Muscle layer of colon (tissue), 2 donors: Measurements from ENCODE around the gene CFL1.
A peak's percentile ranks its signal among the peaks of the same experiment; 100 is the strongest.

ENCODE experiments used
- H3K27ac ChIP-seq: one replicate; pipeline ENCODE4 v1.7.0; 2013; ENCODE audit warnings: low read depth, mild to moderate bottlenecking, low read length, moderate library complexity
- H3K27me3 ChIP-seq, 2 donors: one replicate each; pipeline ENCODE4 v1.7.0; 2013; ENCODE audit warnings: low read length in 2 of 2, mild to moderate bottlenecking in 2 of 2; ENCODE audit not compliant: insufficient read depth in 2 of 2, control insufficient read depth in 1 of 2
- H3K36me3 ChIP-seq: one replicate; pipeline ENCODE4 v1.7.0; 2013; ENCODE audit warnings: mild to moderate bottlenecking, low read length; ENCODE audit not compliant: insufficient read depth
- H3K4me1 ChIP-seq: one replicate; pipeline ENCODE4 v1.7.0; 2013; ENCODE audit warnings: mild to moderate bottlenecking, low read length; ENCODE audit not compliant: insufficient read depth
- H3K4me3 ChIP-seq, 2 donors: one replicate each; pipeline ENCODE4 v1.7.0; 2013; ENCODE audit warnings: low read length in 2 of 2, low read depth in 1 of 2, mild to moderate bottlenecking in 1 of 2, moderate library complexity in 1 of 2
- H3K9ac ChIP-seq: one replicate; pipeline ENCODE4 v1.7.0; 2013; ENCODE audit warnings: low read length
- H3K9me3 ChIP-seq: one replicate; pipeline ENCODE4 v1.7.0; 2013; ENCODE audit warnings: mild to moderate bottlenecking, low read length
- donor health status: abdominal sarcoma.
- donor health status: Adenocarcinoma of cecum.

Gene CFL1

DNA sequence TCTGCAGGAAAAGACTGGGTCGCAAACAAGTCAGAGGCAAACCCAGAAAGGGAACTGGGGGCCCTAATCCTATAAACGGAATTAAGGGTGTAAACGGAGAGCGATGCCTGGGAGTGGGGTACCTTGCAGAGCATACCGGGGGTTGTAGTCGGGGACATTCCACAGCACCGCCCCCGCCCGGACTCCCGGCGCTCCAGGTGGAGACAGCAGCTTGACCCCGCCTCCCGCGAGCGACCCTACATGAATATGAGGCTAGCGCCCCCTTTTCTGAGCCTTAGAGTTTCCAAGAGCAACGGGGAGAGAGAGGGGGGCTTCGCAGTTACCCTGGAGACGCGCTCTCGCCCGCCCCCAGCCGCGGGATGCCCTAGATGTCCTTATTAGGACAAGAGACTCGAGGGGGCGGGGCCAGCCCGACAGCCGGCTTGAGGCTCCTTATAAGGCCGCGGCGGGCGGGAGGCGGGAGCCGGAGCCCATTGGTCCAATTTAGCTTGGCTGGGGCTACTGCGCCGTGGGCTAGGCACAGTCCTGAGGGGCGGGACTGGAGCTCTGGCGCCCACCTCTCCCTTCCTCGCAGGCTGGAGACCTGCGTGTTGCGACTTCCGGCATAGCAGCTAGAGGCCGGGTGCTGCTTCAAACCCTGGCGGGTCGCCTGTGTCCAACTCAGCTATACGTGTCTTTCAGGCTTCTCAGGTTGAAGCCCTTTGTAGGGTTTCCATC is 1.3 kb upstream of the CFL1 start:
- H3K27ac ChIP-seq, result peak overlapping the region; percentile 99
- peaks cover 47% of the 10 kb centered on the region for H3K36me3 ChIP-seq
- H3K4me1 ChIP-seq, result peaks cover 51% of the 10 kb centered on the region
- no peaks in the 10 kb centered on the region for H3K9me3 ChIP-seq
- peak overlapping the region; percentile 68 to 71 for H3K4me3 ChIP-seq
- H3K9ac ChIP-seq, result peak overlapping the region; percentile 93
- no peaks in the 10 kb centered on the region for H3K27me3 ChIP-seq

GRCh38 chr11:65858681-65859087 is 704 bp upstream of the CFL1 start:
- Histone ChIP-seq H3K9me3 (no peaks in the 10 kb centered on the region), H3K36me3 (peaks cover 47% of the 10 kb centered on the region), H3K27ac (peak overlapping the region; percentile 99), H3K27me3 (no peaks in the 10 kb centered on the region), H3K9ac (peak overlapping the region; percentile 58), H3K4me3 (peak overlapping the region; percentile 41 to 68), H3K4me1 (peaks cover 48% of the 10 kb centered on the region)

- Histone ChIP-seq H3K4me1 (peaks cover 39% of the 10 kb centered on the region), H3K27me3 (no peaks in the 10 kb centered on the region), H3K4me3 (peak overlapping the region; percentile 68 to 89), H3K36me3 (peaks cover 45% of the 10 kb centered on the region), H3K27ac (peak overlapping the region; percentile 96), H3K9me3 (no peaks in the 10 kb centered on the region), H3K9ac (peak overlapping the region; percentile 79)
These were observed 504 bp downstream of the CFL1 start for GRCh38 chr11:65857500-65857852.

DNA sequence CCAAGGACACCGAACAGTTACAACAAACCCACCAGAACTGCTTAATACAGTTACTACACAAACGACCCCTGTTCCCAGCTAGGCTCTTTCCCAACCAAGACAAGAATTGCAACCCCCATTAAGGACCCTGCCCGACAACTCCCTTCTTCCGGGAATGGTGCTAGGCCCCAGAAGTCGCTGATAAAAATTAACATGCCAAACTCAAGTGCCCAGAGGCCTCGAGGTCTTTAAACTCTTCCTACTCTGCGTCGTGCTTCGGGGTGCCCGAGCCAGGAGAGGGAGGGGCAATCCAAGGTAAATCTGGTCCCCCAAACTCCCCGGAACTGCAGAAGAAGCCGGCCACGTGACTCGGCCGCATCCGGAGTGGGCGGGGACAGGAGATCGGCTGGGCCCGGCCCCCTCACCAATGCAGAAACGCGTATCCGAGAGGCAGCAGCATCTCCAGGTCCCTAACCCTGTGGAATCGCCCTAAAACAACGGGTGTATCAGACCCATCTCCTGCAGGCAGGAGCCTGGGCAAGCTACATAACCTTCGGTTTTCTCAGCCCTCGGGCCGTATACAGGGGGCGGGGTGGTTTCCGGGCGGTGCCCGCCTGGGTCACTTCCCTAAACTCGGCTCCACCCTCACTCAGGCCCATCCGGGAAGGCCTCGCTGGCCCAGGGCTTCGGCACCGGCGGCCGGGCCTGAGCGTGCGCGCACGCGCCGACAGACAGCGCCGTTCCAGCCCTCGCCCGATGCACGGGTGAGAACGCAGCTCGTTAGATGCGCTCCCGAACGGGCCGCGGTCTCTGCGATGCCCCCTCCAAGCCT is 1.1 kb downstream of the CFL1 start:
- H3K36me3 ChIP-seq, result peaks cover 45% of the 10 kb centered on the region
- peak overlapping the region; percentile 79 for H3K9ac ChIP-seq
- H3K4me1 ChIP-seq, result peaks cover 34% of the 10 kb centered on the region
- H3K27ac ChIP-seq, result peak overlapping the region; percentile 96
- H3K4me3 ChIP-seq, result peak overlapping the region; percentile 68 to 89
- no peaks in the 10 kb centered on the region for H3K27me3 ChIP-seq
- H3K9me3 ChIP-seq, result no peaks in the 10 kb centered on the region

- Histone ChIP-seq H3K36me3 (peaks cover 52% of the 10 kb centered on the region), H3K9me3 (no peaks in the 10 kb centered on the region), H3K27me3 (no peaks in the 10 kb centered on the region), H3K9ac (peak overlapping the region; percentile 79), H3K27ac (no peak overlapping the region), H3K4me1 (peaks cover 25% of the 10 kb centered on the region), H3K4me3 (peak overlapping the region; percentile 68 to 89)
These were observed 2.0 kb downstream of the CFL1 start for GRCh38 chr11:65855927-65856363.

- Histone ChIP-seq H3K9me3 (no peaks in the 10 kb centered on the region), H3K36me3 (peaks cover 57% of the 10 kb centered on the region), H3K9ac (no peak overlapping the region), H3K4me1 (peaks cover 24% of the 10 kb centered on the region), H3K27me3 (no peaks in the 10 kb centered on the region), H3K27ac (no peak overlapping the region), H3K4me3 (no peak overlapping the region)
These were observed 2.8 kb downstream of the CFL1 start for GRCh38 chr11:65854852-65855837.

GRCh38 chr11:65854161-65854592 is 3.8 kb downstream of the CFL1 start:
- peaks cover 24% of the 10 kb centered on the region for H3K4me1 ChIP-seq
- H3K9ac ChIP-seq, result no peak overlapping the region
- H3K27me3 ChIP-seq, result no peaks in the 10 kb centered on the region
- H3K9me3 ChIP-seq, result no peaks in the 10 kb centered on the region
- H3K4me3 ChIP-seq, result no peak overlapping the region
- no peak overlapping the region for H3K27ac ChIP-seq
- H3K36me3 ChIP-seq, result peaks cover 57% of the 10 kb centered on the region

- H3K36me3 ChIP-seq, result peaks cover 57% of the 10 kb centered on the region
- H3K9me3 ChIP-seq, result no peaks in the 10 kb centered on the region
- H3K4me3 ChIP-seq, result no peak overlapping the region
- H3K27ac ChIP-seq, result no peak overlapping the region
- peaks cover 24% of the 10 kb centered on the region for H3K4me1 ChIP-seq
- H3K27me3 ChIP-seq, result no peaks in the 10 kb centered on the region
- H3K9ac ChIP-seq, result no peak overlapping the region
These were observed 4.6 kb downstream of the CFL1 start for GRCh38 chr11:65853246-65853979.

DNA sequence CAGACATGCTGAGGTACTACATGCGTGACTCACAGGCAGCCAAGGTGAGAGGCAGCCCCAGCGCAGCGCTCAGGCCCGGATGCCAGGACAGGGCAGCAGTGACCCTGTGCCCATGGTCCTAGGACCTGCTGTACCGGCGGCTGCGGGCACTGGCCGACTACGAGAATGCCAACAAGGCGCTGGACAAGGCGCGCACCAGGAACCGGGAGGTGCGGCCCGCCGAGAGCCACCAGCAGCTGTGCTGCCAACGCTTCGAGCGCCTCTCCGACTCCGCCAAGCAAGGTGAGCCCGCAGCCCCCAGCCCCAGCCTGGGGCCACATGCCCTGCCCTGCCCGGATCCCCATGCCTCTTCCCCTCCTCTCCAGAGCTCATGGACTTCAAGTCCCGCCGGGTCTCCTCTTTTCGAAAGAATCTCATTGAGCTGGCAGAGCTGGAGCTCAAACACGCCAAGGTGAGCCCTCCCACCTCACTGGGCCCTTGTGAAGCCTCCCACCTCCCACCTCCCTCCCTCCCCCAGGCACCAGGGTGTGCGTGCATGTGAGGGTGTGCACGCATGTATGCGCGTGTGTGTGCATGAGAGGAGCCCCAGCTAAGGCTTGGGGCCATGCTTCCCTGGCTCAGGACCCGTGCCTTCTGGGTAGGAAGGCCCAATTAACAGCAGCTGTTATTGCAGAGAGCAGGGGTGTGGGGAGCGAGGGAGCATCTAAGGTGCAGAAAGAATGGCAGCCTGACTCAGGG is 5.3 kb downstream of the CFL1 start:
- no peak overlapping the region for H3K9ac ChIP-seq
- peaks cover 57% of the 10 kb centered on the region for H3K36me3 ChIP-seq
- peaks cover 24% of the 10 kb centered on the region for H3K4me1 ChIP-seq
- no peaks in the 10 kb centered on the region for H3K9me3 ChIP-seq
- no peak overlapping the region for H3K27ac ChIP-seq
- H3K4me3 ChIP-seq, result no peak overlapping the region
- no peaks in the 10 kb centered on the region for H3K27me3 ChIP-seq

GRCh38 chr11:65851811-65852507 is 6.0 kb downstream of the CFL1 start:
- no peaks in the 10 kb centered on the region for H3K27me3 ChIP-seq
- H3K9ac ChIP-seq, result no peak overlapping the region
- peaks cover 57% of the 10 kb centered on the region for H3K36me3 ChIP-seq
- H3K27ac ChIP-seq, result no peak overlapping the region
- H3K4me1 ChIP-seq, result peaks cover 24% of the 10 kb centered on the region
- H3K9me3 ChIP-seq, result no peaks in the 10 kb centered on the region
- H3K4me3 ChIP-seq, result no peak overlapping the region
